Superior temporal gyrus (tissue), 1 donor: ENCODE results near the gene KCNA4.
"Not testable (repeated sequence)": the region's sequence is repeated elsewhere in the genome, so short reads cannot be mapped to it uniquely, and the experiment has no call there.

Experiments used
- DNase-seq: peaks from one replicate; pipeline ENCODE4 v3.0.0-alpha.2; 2016; ENCODE audit errors: extremely low spot score

The KCNA4 gene

GRCh38 chr11:30016588-30017363, at the start of gene KCNA4:
Gene KCNA4, minus strand, starts transcription at chr11:30017030. Its CDS starts 4,352 bp downstream, at chr11:30012678.
- DNase-seq = no peak

GRCh38 chr11:30062103-30062502, 45.3 kb upstream of the KCNA4 start:
- DNase-seq = no peak

GRCh38 chr11:30059172-30059815, 42.5 kb upstream of the KCNA4 start:
- DNase-seq = no peak

GRCh38 chr11:30049214-30049613, 32.4 kb upstream of the KCNA4 start:
- DNase-seq = no peak

- no peak for DNase-seq
These were observed 29.7 kb upstream of the KCNA4 start for GRCh38 chr11:30046578-30046945.

GRCh38 chr11:30045921-30046577, 29.2 kb upstream of the KCNA4 start:
- DNase-seq = no peak

GRCh38 chr11:30045144-30045543, 28.3 kb upstream of the KCNA4 start:
- DNase-seq = no peak

- DNase-seq = no peak
These were observed 24.3 kb upstream of the KCNA4 start for GRCh38 chr11:30041171-30041570.

- not testable (repeated sequence) for DNase-seq
These were observed 17.9 kb upstream of the KCNA4 start for GRCh38 chr11:30034746-30035145.

GRCh38 chr11:30034166-30034565, 17.3 kb upstream of the KCNA4 start:
- not testable (repeated sequence) for DNase-seq

GRCh38 chr11:30025396-30026139, 8.7 kb upstream of the KCNA4 start:
- no peak for DNase-seq

GRCh38 chr11:30023074-30023473, 6.2 kb upstream of the KCNA4 start:
- DNase-seq = no peak

- no peak for DNase-seq
These were observed 2.7 kb upstream of the KCNA4 start for GRCh38 chr11:30019481-30019880.

GRCh38 chr11:30018495-30018894, 1.7 kb upstream of the KCNA4 start:
- no peak for DNase-seq

GRCh38 chr11:30017445-30017895, 640 bp upstream of the KCNA4 start:
- DNase-seq = no peak

GRCh38 chr11:30015725-30016412, 961 bp downstream of the KCNA4 start:
- DNase-seq = no peak

- DNase-seq = no peak
These were observed 4.5 kb downstream of the KCNA4 start for GRCh38 chr11:30012346-30012745.

GRCh38 chr11:30009060-30009459, 7.8 kb downstream of the KCNA4 start:
- no peak for DNase-seq

- DNase-seq = no peak
These were observed 10.0 kb downstream of the KCNA4 start for GRCh38 chr11:30006876-30007275.

GRCh38 chr11:30002157-30002785, 14.6 kb downstream of the KCNA4 start:
- DNase-seq = peak; percentile 61
